ENCODE data around the gene VCAM1. TPM values are rescaled to one million over a fixed set of nuclear protein-coding genes. Genes with fewer than 3 reads are reported as not detected.
"Not testable (repeated sequence)": the region's sequence is repeated elsewhere in the genome, so short reads cannot be mapped to it uniquely, and the experiment has no call there.

Gene VCAM1
- total and polyA plus RNA-seq, 9 donors: 19.0 to 91.4 (median 32.1) TPM

DNA sequence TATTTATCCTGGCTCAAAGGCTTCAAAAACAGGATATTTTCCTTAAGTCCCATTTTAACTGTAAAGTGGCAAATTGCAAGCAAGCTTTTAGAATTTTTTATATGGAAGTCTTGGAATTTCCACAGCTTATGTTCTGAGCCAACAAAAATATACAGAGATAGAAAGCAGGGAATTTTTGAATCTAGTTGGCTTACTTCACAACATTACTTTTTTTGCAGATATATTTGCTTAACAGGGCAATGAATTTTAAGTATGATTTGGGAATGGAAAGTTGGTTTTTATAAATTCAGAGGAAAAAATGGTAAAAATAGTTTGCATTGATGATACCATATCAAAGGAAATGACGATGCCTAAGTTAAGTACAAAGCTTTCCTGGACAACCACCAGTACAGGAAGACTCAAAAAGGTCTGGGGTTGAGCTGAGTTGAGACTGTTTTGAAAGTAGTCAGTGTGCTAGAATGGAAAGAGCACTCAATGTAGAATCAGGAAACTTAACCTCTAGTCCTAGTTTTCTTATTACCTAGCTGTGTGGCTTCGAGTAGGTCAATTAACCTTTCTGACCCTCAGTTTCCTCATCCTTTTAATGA, 11.0 kb upstream of the VCAM1 start:
- no peak overlapping the region for H3K4me3 ChIP-seq
- no peak for TF ChIP-seq POLR2A (IDR thresholded peaks at IDR 0.05)
- TF ChIP-seq EP300 (IDR thresholded peaks at IDR 0.05): no peak
- TF ChIP-seq, protein P1, sequence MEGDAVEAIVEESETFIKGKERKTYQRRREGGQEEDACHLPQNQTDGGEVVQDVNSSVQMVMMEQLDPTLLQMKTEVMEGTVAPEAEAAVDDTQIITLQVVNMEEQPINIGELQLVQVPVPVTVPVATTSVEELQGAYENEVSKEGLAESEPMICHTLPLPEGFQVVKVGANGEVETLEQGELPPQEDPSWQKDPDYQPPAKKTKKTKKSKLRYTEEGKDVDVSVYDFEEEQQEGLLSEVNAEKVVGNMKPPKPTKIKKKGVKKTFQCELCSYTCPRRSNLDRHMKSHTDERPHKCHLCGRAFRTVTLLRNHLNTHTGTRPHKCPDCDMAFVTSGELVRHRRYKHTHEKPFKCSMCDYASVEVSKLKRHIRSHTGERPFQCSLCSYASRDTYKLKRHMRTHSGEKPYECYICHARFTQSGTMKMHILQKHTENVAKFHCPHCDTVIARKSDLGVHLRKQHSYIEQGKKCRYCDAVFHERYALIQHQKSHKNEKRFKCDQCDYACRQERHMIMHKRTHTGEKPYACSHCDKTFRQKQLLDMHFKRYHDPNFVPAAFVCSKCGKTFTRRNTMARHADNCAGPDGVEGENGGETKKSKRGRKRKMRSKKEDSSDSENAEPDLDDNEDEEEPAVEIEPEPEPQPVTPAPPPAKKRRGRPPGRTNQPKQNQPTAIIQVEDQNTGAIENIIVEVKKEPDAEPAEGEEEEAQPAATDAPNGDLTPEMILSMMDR (IDR thresholded peaks at IDR 0.05): no peak
- no peak overlapping the region for H3K27ac ChIP-seq
- intact Hi-C loops (cut with DNase I): no loop called here
- H3K4me1 ChIP-seq (ENCODE audit: insufficient read depth): peaks cover 18% of the 10 kb centered on the region
- no peaks in the 10 kb centered on the region for H3K36me3 ChIP-seq
- DNase-seq: no peak
- WGBS, 3 donors: 2 to 5% (median 3%) methylated on average over 2 of the region's 2 CpGs
- no peaks in the 10 kb centered on the region for H3K9me3 ChIP-seq
- H3K27me3 ChIP-seq: no peaks in the 10 kb centered on the region

DNA sequence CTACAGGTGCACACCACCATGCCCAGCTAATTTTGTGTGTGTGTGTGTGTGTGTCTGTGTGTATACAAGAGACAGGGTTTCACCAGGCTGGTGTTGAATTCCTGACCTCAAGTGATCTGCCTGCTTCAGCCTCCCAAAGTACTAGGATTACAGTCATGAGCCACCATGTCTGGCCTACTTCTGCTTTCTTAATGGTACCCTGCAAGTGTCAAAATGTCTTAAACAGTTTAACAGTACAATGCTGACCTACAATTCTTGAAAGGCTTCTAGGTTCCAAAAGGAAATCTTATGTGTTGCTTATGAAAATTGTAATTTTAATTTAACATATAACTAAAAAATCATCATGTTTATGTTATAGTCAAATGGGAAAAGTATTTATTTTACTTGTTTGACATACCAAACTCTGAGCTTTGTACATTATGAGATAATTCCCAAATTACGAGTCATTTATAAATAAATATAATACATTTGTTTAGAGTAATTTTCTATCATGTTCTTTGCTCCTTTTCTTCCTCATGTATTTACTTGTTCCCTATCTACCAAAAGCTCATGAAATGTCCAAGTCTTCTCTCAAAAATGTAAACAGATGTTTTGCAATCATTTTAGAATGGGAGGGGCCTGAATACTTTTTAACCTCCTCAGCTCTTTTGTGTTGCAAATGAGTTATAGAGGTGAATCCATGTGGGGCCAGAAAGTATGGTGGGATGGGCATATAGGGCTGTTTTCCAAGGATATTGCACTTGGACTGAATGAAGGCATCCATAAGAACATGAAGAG, 8.4 kb upstream of the VCAM1 start:
- Histone ChIP-seq H3K9me3 (no peaks in the 10 kb centered on the region), H3K27me3 (no peaks in the 10 kb centered on the region), H3K4me1 (ENCODE audit: insufficient read depth) (peaks cover 20% of the 10 kb centered on the region), H3K4me3 (no peak overlapping the region), H3K27ac (no peak overlapping the region), H3K36me3 (no peaks in the 10 kb centered on the region)
- intact Hi-C loops (cut with DNase I): no loop called here
- TF ChIP-seq, protein P1 (IDR thresholded peaks at IDR 0.05): no peak
- no peak for TF ChIP-seq EP300 (IDR thresholded peaks at IDR 0.05)
- no peak for TF ChIP-seq POLR2A (IDR thresholded peaks at IDR 0.05)
- WGBS, 3 donors: 10 to 34% (median 15%) methylated on average over 1 of the region's 1 CpG
- DNase-seq: no peak

DNA sequence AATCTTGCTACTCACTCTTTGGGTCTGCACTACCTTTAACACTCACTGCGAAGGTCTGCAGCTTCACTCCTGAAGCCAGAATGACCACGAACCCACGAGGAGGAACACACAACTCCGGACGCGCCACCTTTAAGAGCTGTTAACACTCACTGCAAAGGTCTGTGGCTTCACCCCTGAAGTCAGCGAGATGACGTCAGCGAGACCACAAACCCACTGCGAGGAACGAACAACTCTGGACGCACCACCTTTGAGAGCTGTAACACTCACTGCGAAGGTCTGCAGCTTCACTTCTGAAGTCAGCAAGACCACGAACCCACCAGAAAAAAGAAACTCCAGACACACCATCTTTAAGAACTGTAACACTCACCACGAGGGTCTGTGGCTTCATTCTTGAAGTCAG, 6.5 kb upstream of the VCAM1 start:
- intact Hi-C loops (cut with DNase I); H3K36me3 ChIP-seq; H3K27me3 ChIP-seq; H3K27ac ChIP-seq; H3K4me3 ChIP-seq; H3K9me3 ChIP-seq: not testable (repeated sequence)
- DNase-seq: peak in 1 of 5 donors; percentile 12
- H3K4me1 ChIP-seq (ENCODE audit: insufficient read depth): peaks cover 14% of the 10 kb centered on the region
- WGBS, 3 donors: 86 to 92% (median 89%) methylated on average over 15 of the region's 15 CpGs

DNA sequence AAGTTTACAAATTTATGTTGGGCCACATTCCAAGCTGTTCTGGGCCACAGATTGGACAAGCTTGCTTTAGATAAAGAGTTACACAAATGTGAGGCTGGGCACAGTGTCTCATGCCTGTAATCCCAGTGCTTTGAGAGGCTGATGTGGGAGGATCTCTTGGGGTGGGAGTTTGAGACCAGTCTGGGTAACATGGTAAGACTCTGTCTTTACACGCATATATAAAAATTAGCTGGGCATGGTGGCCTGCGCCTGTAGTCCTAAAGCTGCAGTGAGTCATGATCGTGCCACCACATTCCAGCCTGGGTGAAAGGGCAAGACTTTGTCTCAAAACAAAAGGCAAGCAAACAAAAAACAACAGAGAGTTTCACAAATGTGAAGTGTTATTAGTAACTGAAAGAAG, 5.9 kb upstream of the VCAM1 start:
- Histone ChIP-seq H3K9me3 (no peaks in the 10 kb centered on the region), H3K4me1 (ENCODE audit: insufficient read depth) (peaks cover 14% of the 10 kb centered on the region), H3K27ac (no peak overlapping the region), H3K27me3 (no peaks in the 10 kb centered on the region), H3K4me3 (no peak overlapping the region), H3K36me3 (no peaks in the 10 kb centered on the region)
- TF ChIP-seq POLR2A (IDR thresholded peaks at IDR 0.05) (no peak), EP300 (IDR thresholded peaks at IDR 0.05) (no peak)
- TF ChIP-seq, protein P1 (IDR thresholded peaks at IDR 0.05): no peak
- no peak for DNase-seq
- intact Hi-C loops (cut with DNase I): no loop called here
- 29 to 62% (median 49%) methylated on average over 3 of the region's 3 CpGs for WGBS, 3 donors

DNA sequence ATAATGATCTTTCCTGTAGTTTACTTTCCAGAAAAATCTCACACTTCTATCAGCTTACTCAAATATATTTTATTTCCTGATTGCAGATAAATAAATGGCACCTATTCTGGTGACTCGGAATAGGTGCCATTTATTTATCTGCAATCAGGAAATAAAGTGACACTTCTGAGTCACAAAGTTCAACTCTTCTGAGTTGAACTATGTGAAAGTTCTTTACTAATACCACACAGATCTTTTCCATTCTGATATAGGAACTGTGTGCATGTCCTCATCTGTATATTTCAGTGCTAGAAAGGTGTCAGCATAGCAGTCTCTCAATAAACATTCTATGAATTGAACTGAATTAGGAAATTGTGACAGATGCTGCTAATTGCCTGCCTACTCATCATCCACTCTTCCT, 4.9 kb upstream of the VCAM1 start:
- no peak overlapping the region for H3K27ac ChIP-seq
- 81 to 84% (median 83%) methylated on average over 1 of the region's 1 CpG for WGBS, 3 donors
- intact Hi-C loops (cut with DNase I): no loop called here
- H3K4me3 ChIP-seq: no peak overlapping the region
- no peaks in the 10 kb centered on the region for H3K27me3 ChIP-seq
- no peaks in the 10 kb centered on the region for H3K36me3 ChIP-seq
- no peaks in the 10 kb centered on the region for H3K9me3 ChIP-seq
- H3K4me1 ChIP-seq (ENCODE audit: insufficient read depth): peaks cover 9% of the 10 kb centered on the region
- TF ChIP-seq, protein P1 (IDR thresholded peaks at IDR 0.05): no peak
- no peak for TF ChIP-seq POLR2A (IDR thresholded peaks at IDR 0.05)
- TF ChIP-seq EP300 (IDR thresholded peaks at IDR 0.05): no peak
- no peak for DNase-seq
